Panc1 (cell line): ENCODE data around the gene NRP1. TPM values are rescaled to one million over a fixed set of nuclear protein-coding genes. Genes with fewer than 3 reads are reported as not detected.
A peak's percentile ranks its signal among the peaks of the same experiment; 100 is the strongest.

Source experiments
- ATAC-seq: fragments of 200-7000 bp; cut with Tn5 transposase; 2 replicates; pipeline ENCODE4 v1.9.1; 2020; ENCODE audit warnings: mild to moderate bottlenecking, moderate library complexity
- BruUV-seq: library from RNA; stranded (reverse); fragments of 400-500 nt; replicated peaks from 2 replicates; lab custom pipeline; 2021; lab: Mats Ljungman, UMichigan
- CTCF ChIA-PET: fragments of 300-600 bp; sonication (Branson Sonifier 250); formaldehyde crosslinking; loops from one replicate; lab custom pipeline; 2022; ENCODE audit warnings: antibody characterized with exemption; lab: Charles Lee
- POLR2A ChIA-PET: fragments of 300-600 bp; sonication (Branson Sonifier 250); formaldehyde crosslinking; loops from one replicate; lab custom pipeline; 2022; ENCODE audit warnings: antibody characterized with exemption; lab: Charles Lee
- DNase-seq: peaks from one replicate; pipeline ENCODE4 v3.0.0-alpha.2; 2010; ENCODE audit warnings: low read depth, low spot score
- H3K27ac ChIP-seq: 2 replicates; pipeline ENCODE4 v1.5.1; 2011; ENCODE audit warnings: mild to moderate bottlenecking, low read length, inconsistent platforms
- H3K27me3 ChIP-seq: fragments of 200-500 bp; sonication (Bioruptor generic); 2 replicates; pipeline ENCODE4 v1.6.0; 2014; ENCODE audit warnings: low read length, inconsistent platforms; ENCODE audit not compliant: control insufficient read depth, insufficient read depth
- H3K36me3 ChIP-seq: fragments of 200-500 bp; sonication (Bioruptor generic); 2 replicates; pipeline ENCODE4 v1.5.1; 2014; ENCODE audit warnings: inconsistent platforms, mild to moderate bottlenecking, low read length, moderate library complexity; ENCODE audit not compliant: control insufficient read depth, insufficient read depth
- H3K4me1 ChIP-seq: 2 replicates; pipeline ENCODE4 v1.5.1; 2011; ENCODE audit warnings: inconsistent platforms, mild to moderate bottlenecking, low read length, moderate library complexity; ENCODE audit not compliant: control insufficient read depth, insufficient read depth
- H3K4me3 ChIP-seq, 2 experiments: 2 replicates each; pipeline ENCODE4 v1.5.1; 2011 to 2012; ENCODE audit warnings: low read depth in 2 of 2, low read length in 2 of 2, mild to moderate bottlenecking in 2 of 2, inconsistent platforms in 1 of 2, moderate library complexity in 1 of 2
- H3K9me3 ChIP-seq: fragments of 200-500 bp; sonication (Bioruptor generic); 2 replicates; pipeline ENCODE4 v1.5.1; 2014; ENCODE audit warnings: low read depth, mild to moderate bottlenecking, inconsistent platforms, low read length, moderate library complexity; ENCODE audit not compliant: control insufficient read depth, insufficient read depth
- CTCF ChIP-seq: fragments of 450-650 bp; IDR thresholded peaks from 2 replicates; pipeline ENCODE4 v1.5.1; 2017; ENCODE audit warnings: mild to moderate bottlenecking
- POLR2AphosphoS5 ChIP-seq: IDR thresholded peaks from 2 replicates; pipeline ENCODE4 v1.6.1; 2012; ENCODE audit warnings: mild to moderate bottlenecking, low read depth, low read length, moderate library complexity
- REST ChIP-seq, 2 experiments: IDR thresholded peaks; 2 replicates each; pipeline ENCODE4 v1.6.1; 2011 to 2012; ENCODE audit warnings: low read depth in 2 of 2, control low read depth in 1 of 2, low read length in 1 of 2, mild to moderate bottlenecking in 1 of 2, moderate library complexity in 1 of 2; ENCODE audit not compliant: insufficient read depth in 1 of 2
- SIN3A ChIP-seq: IDR thresholded peaks from 2 replicates; pipeline ENCODE4 v1.6.1; 2012; ENCODE audit warnings: low read depth, mild to moderate bottlenecking, low read length, moderate library complexity, borderline replicate concordance; ENCODE audit not compliant: insufficient read depth
- TCF7L2 ChIP-seq: IDR thresholded peaks from 2 replicates; pipeline ENCODE4 v1.6.1; 2011; ENCODE audit warnings: mild to moderate bottlenecking, low read depth, low read length, inconsistent platforms
- in situ Hi-C: cut with HindIII; loops from 2 replicates; pipeline ENCODE4 v1.10.0; 2016; ENCODE audit warnings: low sequenced_read_pairs, low pct_unique_long_range_greater_than_20kb
- intact Hi-C: fragments of 100-400 bp; cut with micrococcal nuclease; formaldehyde crosslinking; loops from one replicate; pipeline ENCODE4 v1.10.0; 2022; ENCODE audit not compliant: unreplicated experiment
- total RNA-seq: library from RNA; stranded (reverse); gene quantifications from one replicate; pipeline ENCODE4 v1.2.1, GENCODE V29; 2021; ENCODE audit not compliant: unreplicated experiment

NRP1 gene
- total RNA-seq, 1 experiment from 2014 or later: 93.4 TPM

- ATAC-seq (no peak), DNase-seq (no peak)
- intact Hi-C loops (no loop called here), in situ Hi-C loops (no loop called here)
- H3K27me3 ChIP-seq: no peaks in the 10 kb centered on the region
- CTCF ChIA-PET: no interaction called here
- TF ChIP-seq SIN3A (no peak), REST (IDR thresholded peaks at IDR 0.05; ENCODE audit: insufficient read depth in 1 of 2, low read depth in 2 of 2, low read length in 1 of 2) (no peak), POLR2AphosphoS5 (no peak), CTCF (no peak), TCF7L2 (no peak)
- H3K9me3 ChIP-seq: no peaks in the 10 kb centered on the region
- peaks cover 29% of the 10 kb centered on the region for H3K36me3 ChIP-seq
- POLR2A ChIA-PET: no interaction called here
- BruUV-seq: no TSS peak
- peaks cover 46% of the 10 kb centered on the region for H3K4me1 ChIP-seq
- H3K4me3 ChIP-seq: no peak overlapping the region
- peak overlapping the region; percentile 79 for H3K27ac ChIP-seq
These were observed 10.7 kb downstream of the NRP1 start for GRCh38 chr10:33323721-33324120.

- intact Hi-C loops: no loop called here
- Histone ChIP-seq H3K9me3 (no peaks in the 10 kb centered on the region), H3K4me3 (no peak overlapping the region), H3K36me3 (peaks cover 15% of the 10 kb centered on the region; the same call in 1 of the 2 replicates), H3K27me3 (no peaks in the 10 kb centered on the region), H3K4me1 (peaks cover 44% of the 10 kb centered on the region), H3K27ac (peak overlapping the region; percentile 79; the same call in 1 of the 2 replicates)
- BruUV-seq: no TSS peak
- ChIA-PET POLR2A (no interaction called here), CTCF (no interaction called here)
- ATAC-seq (no peak), DNase-seq (no peak)
- TF ChIP-seq SIN3A (no peak), CTCF (no peak), POLR2AphosphoS5 (no peak)
- in situ Hi-C loops: no loop called here
These were observed 13.0 kb downstream of the NRP1 start for GRCh38 chr10:33321516-33321915.
